Fibroblast of lung (primary cell): Measurements from ENCODE around the gene CCNC.
A peak's percentile ranks its signal among the peaks of the same experiment; 100 is the strongest.

Experiments
- CTCF ChIP-seq, 2 donors: IDR thresholded peaks in 1 of 2; conservative IDR thresholded peaks in 1 of 2; 1 replicate in 1 of 2; 2 replicates in 1 of 2; pipeline ENCODE4 v1.5.1; 2011 to 2012; ENCODE audit warnings: low read length in 2 of 2, control low read depth in 1 of 2, inconsistent platforms in 1 of 2, low read depth in 1 of 2, mild to moderate bottlenecking in 1 of 2
- EZH2 ChIP-seq: IDR thresholded peaks from 2 replicates; pipeline ENCODE4 v1.5.1; 2012; ENCODE audit warnings: low read length, control low read depth, mild to moderate bottlenecking; ENCODE audit errors: missing control alignments

GRCh38 chr6:99605074-99605734, 36.7 kb upstream of the CCNC start:
- TF ChIP-seq CTCF (conservative IDR thresholded peaks at IDR 0.05 in 1 of 2, IDR thresholded peaks at IDR 0.05 in 1 of 2; ENCODE audit: low read depth in 1 of 2, low read length in 2 of 2): no peak
- peak; percentile 72 for TF ChIP-seq EZH2
